DND-41 (cell line): ENCODE results near the gene PXDC1.

Experiments
- ATAC-seq: fragments of 200-7000 bp; cut with Tn5 transposase; 3 replicates; pipeline ENCODE4 v1.9.1; 2021; ENCODE audit warnings: low read depth; ENCODE audit not compliant: insufficient read depth
- DNase-seq: peaks from one replicate; pipeline ENCODE4 v3.0.0-alpha.2; 2020
- H2AFZ ChIP-seq: 2 replicates; pipeline ENCODE4 v1.6.0; 2012; ENCODE audit warnings: low read depth, low read length
- H3K27ac ChIP-seq: 2 replicates; pipeline ENCODE4 v1.5.1; 2012; ENCODE audit warnings: low read length, inconsistent platforms
- H3K27me3 ChIP-seq: fragments of 200-600 bp; sonication (generic); 2 replicates; pipeline ENCODE4 v1.6.0; 2012; ENCODE audit warnings: low read length, mild to moderate bottlenecking, inconsistent platforms; ENCODE audit not compliant: insufficient read depth, poor library complexity
- H3K36me3 ChIP-seq: 2 replicates; pipeline ENCODE4 v1.5.1; 2012; ENCODE audit warnings: low read length, inconsistent platforms; ENCODE audit not compliant: insufficient read depth
- H3K4me1 ChIP-seq: 2 replicates; pipeline ENCODE4 v1.5.1; 2012; ENCODE audit warnings: mild to moderate bottlenecking, low read length; ENCODE audit not compliant: insufficient read depth
- H3K4me2 ChIP-seq: 2 replicates; pipeline ENCODE4 v1.6.0; 2012; ENCODE audit warnings: mild to moderate bottlenecking, moderate library complexity, low read length, inconsistent platforms; ENCODE audit not compliant: insufficient read depth
- H3K4me3 ChIP-seq, 2 experiments: fragments of 200-600 bp in 1 of 2; shearing (Covaris generic) in 1 of 2; 2 replicates each; pipeline ENCODE4 v1.5.1; 2012 to 2016; ENCODE audit warnings: inconsistent platforms in 2 of 2, low read length in 2 of 2, mild to moderate bottlenecking in 2 of 2, low read depth in 1 of 2, moderate library complexity in 1 of 2
- H3K79me2 ChIP-seq: 2 replicates; pipeline ENCODE4 v1.6.0; 2012; ENCODE audit warnings: low read length, inconsistent platforms; ENCODE audit not compliant: insufficient read depth
- H3K9ac ChIP-seq: 2 replicates; pipeline ENCODE4 v1.6.0; 2012; ENCODE audit warnings: low read depth, mild to moderate bottlenecking, inconsistent platforms, low read length, moderate library complexity
- H3K9me3 ChIP-seq: 2 replicates; pipeline ENCODE4 v1.5.1; 2012; ENCODE audit warnings: low read length, moderate library complexity, mild to moderate bottlenecking, inconsistent platforms; ENCODE audit not compliant: insufficient read depth, severe bottlenecking
- H4K20me1 ChIP-seq: 2 replicates; pipeline ENCODE4 v1.6.0; 2012; ENCODE audit warnings: low read length; ENCODE audit not compliant: insufficient read depth
- CTCF ChIP-seq: IDR thresholded peaks from 2 replicates; pipeline ENCODE4 v1.5.1; 2012; ENCODE audit warnings: borderline replicate concordance, low read length, moderate library complexity, mild to moderate bottlenecking; ENCODE audit not compliant: poor library complexity, severe bottlenecking; ENCODE audit errors: extremely low read depth
- EZH2 ChIP-seq: IDR thresholded peaks from 3 replicates; pipeline ENCODE4 v1.6.1; 2012; ENCODE audit warnings: borderline replicate concordance, low read depth, mild to moderate bottlenecking, moderate library complexity, low read length, inconsistent platforms; ENCODE audit not compliant: severe bottlenecking

Gene PXDC1

GRCh38 chr6:3751077-3751729, at the start of gene PXDC1:
TSS of gene PXDC1 (minus strand) at chr6:3751713. CDS start at chr6:3751531, 182 bp downstream.
- TF ChIP-seq CTCF (no peak), EZH2 (no peak)
- DNase-seq (no peak), ATAC-seq (no peak)
- no peaks in the 10 kb centered on the region for H4K20me1 ChIP-seq
- H2AFZ ChIP-seq: no peak within 1 kb of the TSS
- H3K27me3 ChIP-seq: peaks cover 7% of the 10 kb centered on the region
- H3K4me2 ChIP-seq: no peak within 1 kb of the TSS
- no peaks in the 10 kb centered on the region for H3K4me1 ChIP-seq
- no peaks in the 10 kb centered on the region for H3K36me3 ChIP-seq
- no peaks in the 10 kb centered on the region for H3K9me3 ChIP-seq
- H3K79me2 ChIP-seq: no peaks in the 10 kb centered on the region
- H3K4me3 ChIP-seq: no peak within 1 kb of the TSS
- H3K9ac ChIP-seq: no peak within 1 kb of the TSS
- H3K27ac ChIP-seq: no peak within 1 kb of the TSS

- no peaks in the 10 kb centered on the region for H3K79me2 ChIP-seq
Observed at GRCh38 chr6:3800850-3801591, 49.5 kb upstream of the PXDC1 start.

GRCh38 chr6:3799719-3800118, 48.2 kb upstream of the PXDC1 start:
- no peak overlapping the region for H3K4me3 ChIP-seq
- H3K79me2 ChIP-seq: no peaks in the 10 kb centered on the region
- H3K36me3 ChIP-seq: no peaks in the 10 kb centered on the region
- peaks cover 20% of the 10 kb centered on the region for H3K27me3 ChIP-seq
- no peaks in the 10 kb centered on the region for H3K9me3 ChIP-seq
- ATAC-seq: no peak
- TF ChIP-seq CTCF (no peak), EZH2 (no peak)
- H3K4me2 ChIP-seq: no peak overlapping the region
- H3K4me1 ChIP-seq: no peaks in the 10 kb centered on the region
- H3K9ac ChIP-seq: no peak overlapping the region
- H2AFZ ChIP-seq: no peak overlapping the region
- no peak overlapping the region for H3K27ac ChIP-seq
- no peaks in the 10 kb centered on the region for H4K20me1 ChIP-seq
- DNase-seq: no peak

More at GRCh38 chr6:3800850-3801591, 49.5 kb upstream of the PXDC1 start:
- Histone ChIP-seq H3K9me3 (no peaks in the 10 kb centered on the region), H2AFZ (no peak overlapping the region), H3K27ac (no peak overlapping the region), H3K27me3 (peaks cover 20% of the 10 kb centered on the region), H3K4me3 (no peak overlapping the region), H3K4me1 (no peaks in the 10 kb centered on the region), H3K9ac (no peak overlapping the region), H3K4me2 (no peak overlapping the region), H4K20me1 (no peaks in the 10 kb centered on the region), H3K36me3 (no peaks in the 10 kb centered on the region)
- DNase-seq: no peak
- no peak for ATAC-seq
- TF ChIP-seq CTCF: no peak
- no peak for TF ChIP-seq EZH2
